ENCODE measurements around the gene SRMS.

GRCh38 chr20:63518946-63519667, 28.4 kb downstream of the SRMS start:
- no peak for TF ChIP-seq CTCF (conservative IDR thresholded peaks at IDR 0.05 in 1 of 2, IDR thresholded peaks at IDR 0.05 in 1 of 2; ENCODE audit: extremely low read depth in 1 of 2, insufficient read depth in 1 of 2, low read depth in 1 of 2, low read length in 2 of 2)
- no peak for TF ChIP-seq EZH2 (IDR thresholded peaks at IDR 0.05; ENCODE audit: borderline replicate concordance, low read length)
